HG03520 (cell line): Measurements from ENCODE around the gene NAT16.
"Not testable (repeated sequence)": the region's sequence is repeated elsewhere in the genome, so short reads cannot be mapped to it uniquely, and the experiment has no call there.

Experiments used
- ATAC-seq: cut with Tn5 transposase; IDR thresholded peaks from one replicate; pipeline ENCODE4 v1.9.1; 2021; ENCODE audit warnings: mild to moderate bottlenecking, moderate library complexity; ENCODE audit not compliant: unreplicated experiment

Gene NAT16

GRCh38 chr7:101161692-101162471 is 18.2 kb downstream of the NAT16 start:
- ATAC-seq = no peak

DNA sequence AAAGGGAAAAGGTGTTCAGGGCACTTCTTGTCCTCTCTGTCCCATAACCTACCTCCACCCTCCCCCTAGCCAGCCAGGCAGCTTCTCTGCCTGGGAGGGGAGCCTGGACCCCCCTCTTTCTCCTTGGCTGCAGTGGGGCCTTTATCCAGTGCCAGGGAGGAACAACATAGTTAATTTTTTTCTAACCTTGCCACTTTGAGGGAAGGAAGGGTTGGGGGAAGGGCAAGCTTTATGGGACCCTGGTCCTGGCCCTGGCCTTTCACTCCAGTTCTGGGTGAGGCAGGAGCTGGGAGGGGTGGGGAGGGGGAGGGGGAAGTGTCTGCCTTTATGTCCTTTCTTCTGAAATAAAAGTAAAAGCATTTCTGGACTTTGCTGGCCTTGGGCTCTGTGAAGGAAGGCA is 19.2 kb downstream of the NAT16 start:
- no peak for ATAC-seq

GRCh38 chr7:101159696-101160674 is 20.1 kb downstream of the NAT16 start:
- ATAC-seq = no peak

- no peak for ATAC-seq
Observed at GRCh38 chr7:101156866-101157589, 23.1 kb downstream of the NAT16 start.

- ATAC-seq = no peak
Observed at GRCh38 chr7:101156277-101156676, 23.8 kb downstream of the NAT16 start.

- ATAC-seq = no peak
Observed at GRCh38 chr7:101155303-101155702, 24.8 kb downstream of the NAT16 start.

DNA sequence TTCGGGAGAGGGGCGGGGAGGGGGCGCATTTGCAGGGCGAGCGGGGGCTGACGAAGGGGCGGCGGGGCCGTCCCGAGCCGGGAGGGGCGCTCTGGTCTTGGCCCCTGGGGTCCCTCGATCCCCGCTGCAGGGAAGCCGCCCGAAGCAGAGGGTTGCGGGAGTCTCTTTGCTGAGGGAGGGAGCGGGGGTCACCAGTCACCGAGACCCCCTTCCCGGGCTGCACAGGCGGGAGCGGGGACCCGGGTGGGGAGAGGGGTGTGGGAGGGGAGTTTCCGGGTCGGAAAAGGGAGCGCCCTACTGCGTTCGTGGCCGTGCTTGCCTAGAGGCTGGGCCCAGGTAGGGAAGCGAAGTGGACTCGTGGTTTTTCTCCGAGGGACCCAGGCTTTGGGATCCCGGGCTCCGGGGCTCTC is 25.4 kb downstream of the NAT16 start:
- no peak for ATAC-seq

GRCh38 chr7:101153969-101154692 is 26.0 kb downstream of the NAT16 start, which contains the start of gene AP1S1:
Gene AP1S1, plus strand, starts transcription at chr7:101154476. Its CDS starts 39 bp downstream, at chr7:101154515.
- ATAC-seq = peak; percentile 78

GRCh38 chr7:101151908-101152651 is 28.0 kb downstream of the NAT16 start:
- ATAC-seq = no peak

- no peak for ATAC-seq
Observed at GRCh38 chr7:101140746-101141382, 39.2 kb downstream of the NAT16 start.

DNA sequence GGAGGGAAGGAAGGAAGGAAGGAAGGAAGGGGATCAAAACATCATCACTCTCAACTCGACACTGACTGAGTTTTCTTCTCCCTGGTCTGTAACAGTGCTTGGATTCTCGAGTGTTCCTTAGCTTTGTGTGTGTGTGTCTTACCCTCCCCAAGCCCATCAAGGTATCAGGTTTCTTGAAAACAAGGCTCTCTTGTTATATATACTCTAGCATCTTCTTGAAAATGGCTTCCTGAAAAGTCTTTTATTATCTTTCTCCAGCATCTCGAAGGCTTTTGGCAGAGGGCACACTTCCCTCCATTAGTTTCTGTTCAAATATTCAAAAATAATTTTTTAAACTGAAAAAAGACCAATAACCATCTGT is 39.8 kb downstream of the NAT16 start:
- ATAC-seq = no peak

DNA sequence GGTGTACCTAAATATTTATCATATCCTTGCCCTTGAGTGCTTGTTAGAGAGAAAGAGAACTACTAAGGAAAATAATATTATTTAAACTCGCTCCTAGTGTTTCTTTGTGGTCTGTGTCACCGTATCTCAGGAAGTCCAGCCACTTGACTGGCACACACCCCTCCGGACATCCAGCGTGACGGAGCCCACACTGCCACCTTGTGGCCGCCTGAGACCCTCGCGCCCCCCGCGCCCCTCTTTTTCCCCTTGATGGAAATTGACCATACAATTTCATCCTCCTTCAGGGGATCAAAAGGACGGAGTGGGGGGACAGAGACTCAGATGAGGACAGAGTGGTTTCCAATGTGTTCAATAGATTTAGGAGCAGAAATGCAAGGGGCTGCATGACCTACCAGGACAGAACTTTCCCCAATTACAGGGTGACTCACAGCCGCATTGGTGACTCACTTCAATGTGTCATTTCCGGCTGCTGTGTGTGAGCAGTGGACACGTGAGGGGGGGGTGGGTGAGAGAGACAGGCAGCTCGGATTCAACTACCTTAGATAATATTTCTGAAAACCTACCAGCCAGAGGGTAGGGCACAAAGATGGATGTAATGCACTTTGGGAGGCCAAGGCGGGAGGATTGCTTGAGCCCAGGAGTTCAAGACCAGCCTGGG is 41.8 kb downstream of the NAT16 start:
- ATAC-seq = peak; percentile 69

- no peak for ATAC-seq
Observed at GRCh38 chr7:101137651-101138212, 42.4 kb downstream of the NAT16 start.

- ATAC-seq = no peak
Observed at GRCh38 chr7:101134399-101134980, 45.6 kb downstream of the NAT16 start.

DNA sequence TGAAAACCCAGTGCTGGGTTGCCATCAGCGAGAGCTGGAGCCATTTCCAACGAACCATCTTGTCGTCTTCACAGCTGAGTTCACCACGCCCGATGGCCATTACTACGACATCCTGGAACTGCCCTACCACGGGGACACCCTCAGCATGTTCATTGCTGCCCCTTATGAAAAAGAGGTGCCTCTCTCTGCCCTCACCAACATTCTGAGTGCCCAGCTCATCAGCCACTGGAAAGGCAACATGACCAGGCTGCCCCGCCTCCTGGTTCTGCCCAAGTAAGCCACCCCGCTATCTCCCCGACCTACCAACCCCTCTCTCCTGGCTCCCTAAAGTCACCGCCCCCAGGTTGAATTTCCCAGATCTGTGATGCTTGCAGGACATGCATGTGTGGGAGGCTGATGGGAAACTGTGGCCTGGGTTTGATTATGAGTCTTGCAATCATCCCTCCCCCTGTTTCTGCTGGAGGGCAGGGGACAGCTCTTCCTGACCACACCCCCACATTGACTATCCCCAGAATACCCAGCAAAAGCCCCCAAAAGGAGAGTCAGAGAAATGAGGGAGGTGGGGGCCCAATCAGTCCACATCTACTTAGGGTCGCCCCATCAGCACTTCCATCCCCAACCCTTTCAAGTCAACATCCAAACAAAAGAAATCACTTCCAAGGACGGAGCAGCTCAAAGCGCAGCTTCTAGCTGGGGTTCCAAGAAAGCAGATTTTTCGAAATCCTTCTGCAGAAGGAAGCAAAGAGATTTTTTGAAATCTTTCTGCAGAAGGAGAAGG is 46.3 kb downstream of the NAT16 start:
- ATAC-seq = no peak

DNA sequence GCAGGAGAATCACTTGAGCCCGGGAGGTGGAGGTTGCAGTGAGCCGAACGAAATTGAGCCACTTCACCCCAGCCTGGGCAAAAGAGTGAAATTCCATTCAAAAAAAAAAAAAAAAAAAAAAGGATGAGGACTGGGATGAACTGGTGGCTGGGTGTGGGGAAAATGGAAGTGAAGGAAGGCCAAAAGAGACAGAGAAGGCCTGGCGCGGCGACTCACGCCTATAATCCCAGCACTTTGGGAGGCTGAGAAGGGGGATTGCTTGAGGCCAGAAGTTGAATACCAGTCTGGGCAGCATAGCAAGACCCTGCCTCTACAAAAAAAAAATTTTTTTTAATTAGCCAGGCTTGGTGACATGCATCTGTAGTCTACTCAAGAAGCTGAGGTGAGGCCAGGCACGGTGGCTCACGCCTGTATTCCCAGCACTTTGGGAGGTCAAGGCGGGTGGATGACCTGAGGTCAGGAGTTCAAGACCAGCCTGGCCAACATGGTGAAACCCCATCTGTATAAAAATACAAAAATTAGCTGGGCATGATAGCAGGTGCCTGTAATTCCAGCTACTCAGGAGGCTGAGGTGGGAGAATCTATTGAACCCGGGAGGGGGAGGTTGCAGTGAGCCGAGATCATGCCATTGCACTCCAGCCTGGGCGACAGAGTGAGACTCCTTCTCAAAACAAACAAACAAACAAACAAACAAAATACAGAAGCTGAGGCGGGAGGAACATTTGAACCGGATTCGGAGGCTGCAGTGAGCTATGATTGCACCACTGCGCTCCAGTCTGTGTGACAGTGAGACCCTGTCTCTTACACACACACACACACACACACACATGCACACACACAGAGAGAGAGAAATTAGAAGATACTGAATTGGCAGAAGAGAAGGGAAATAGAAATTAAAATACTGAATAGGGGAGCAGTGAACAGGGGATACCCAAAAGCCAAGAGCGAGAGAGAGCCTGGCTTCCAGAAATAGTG is 47.2 kb downstream of the NAT16 start:
- not testable (repeated sequence) for ATAC-seq
